Measurements from ENCODE around the gene MTHFD2L. TPM values are rescaled to one million over a fixed set of nuclear protein-coding genes. Genes with fewer than 3 reads are reported as not detected.
A peak's percentile ranks its signal among the peaks of the same experiment; 100 is the strongest.

Gene MTHFD2L
- total RNA-seq, 2 donors from 2014 or later = 13.2 to 13.8 TPM

- 79 to 85% methylated on average over 1 of the region's 1 CpG for WGBS, 2 donors
- no peak for DNase-seq
- ATAC-seq = no peak
- Histone ChIP-seq H3K4me1 (peaks cover 10% of the 10 kb centered on the region), H3K27ac (no peak overlapping the region), H3K4me3 (no peak overlapping the region), H3K36me3 (replicated peaks in 1 of 2; ENCODE audit: insufficient read depth in 1 of 2, low read depth in 2 of 2) (no peaks in the 10 kb centered on the region), H3K27me3 (no peaks in the 10 kb centered on the region), H3K9me3 (no peaks in the 10 kb centered on the region)
- no peak for TF ChIP-seq CTCF (IDR thresholded peaks at IDR 0.05)
- intact Hi-C loops (cut with DNase I) = loop anchor here (10.0 kb wide), 2 partner anchors 408 to 468 kb away; no protein-coding TSS in a partner anchor
Observed at GRCh38 chr4:74132944-74133343, 25.0 kb upstream of the MTHFD2L start.

GRCh38 chr4:74133786-74134499 is 24.0 kb upstream of the MTHFD2L start:
- TF ChIP-seq CTCF (IDR thresholded peaks at IDR 0.05) (peak in 6 of 7 experiments; percentile 72 to 95 (median 90)), POLR2A (IDR thresholded peaks at IDR 0.05) (no peak)
- H3K27me3 ChIP-seq = no peaks in the 10 kb centered on the region
- H3K9me3 ChIP-seq = no peaks in the 10 kb centered on the region
- DNase-seq (peak; percentile 82 to 88 (median 86)), ATAC-seq (peak; percentile 99)
- H3K36me3 ChIP-seq (replicated peaks in 1 of 2; ENCODE audit: insufficient read depth in 1 of 2, low read depth in 2 of 2) = no peaks in the 10 kb centered on the region
- no peak overlapping the region for H3K4me3 ChIP-seq
- 30 to 32% methylated on average over 8 of the region's 8 CpGs for WGBS, 2 donors
- no peak overlapping the region for H3K27ac ChIP-seq
- intact Hi-C loops (cut with DNase I) = loop anchor here (10.0 kb wide), 2 partner anchors 409 to 469 kb away; no protein-coding TSS in a partner anchor
- H3K4me1 ChIP-seq = peaks cover 10% of the 10 kb centered on the region

GRCh38 chr4:74134500-74134852 is 23.4 kb upstream of the MTHFD2L start:
- no peak for DNase-seq
- Histone ChIP-seq H3K27me3 (no peaks in the 10 kb centered on the region), H3K27ac (no peak overlapping the region), H3K4me1 (peaks cover 10% of the 10 kb centered on the region), H3K36me3 (replicated peaks in 1 of 2; ENCODE audit: insufficient read depth in 1 of 2, low read depth in 2 of 2) (no peaks in the 10 kb centered on the region), H3K9me3 (no peaks in the 10 kb centered on the region), H3K4me3 (no peak overlapping the region)
- TF ChIP-seq POLR2A (IDR thresholded peaks at IDR 0.05) (no peak), CTCF (IDR thresholded peaks at IDR 0.05) (no peak)
- WGBS, 2 donors = 10 to 14% methylated on average over 2 of the region's 2 CpGs
- ATAC-seq = no peak
- intact Hi-C loops (cut with DNase I) = loop anchor here (10.0 kb wide), 2 partner anchors 410 to 470 kb away; no protein-coding TSS in a partner anchor

GRCh38 chr4:74146581-74147129 is 11.3 kb upstream of the MTHFD2L start:
- 63 to 66% methylated on average over 4 of the region's 4 CpGs for WGBS, 2 donors
- intact Hi-C loops (cut with DNase I) = no loop called here

More at GRCh38 chr4:74146581-74147129, 11.3 kb upstream of the MTHFD2L start:
- Histone ChIP-seq H3K27me3 (no peaks in the 10 kb centered on the region), H3K9me3 (no peaks in the 10 kb centered on the region), H3K4me1 (no peaks in the 10 kb centered on the region), H3K36me3 (replicated peaks in 1 of 2; ENCODE audit: insufficient read depth in 1 of 2, low read depth in 2 of 2) (no peaks in the 10 kb centered on the region), H3K27ac (no peak overlapping the region), H3K4me3 (no peak overlapping the region)
- DNase-seq = no peak
- no peak for ATAC-seq
- no peak for TF ChIP-seq CTCF (IDR thresholded peaks at IDR 0.05)
- no peak for TF ChIP-seq POLR2A (IDR thresholded peaks at IDR 0.05)

Data from body of pancreas (tissue), 4 donors.